K562 (cell line): Measurements from ENCODE around the gene CTSW. TPM values are rescaled to one million over a fixed set of nuclear protein-coding genes. Genes with fewer than 3 reads are reported as not detected.
A peak's percentile ranks its signal among the peaks of the same experiment; 100 is the strongest.

Source experiments
- BRD4 ChIP-seq: fragments of 200-600 bp; sonication (generic); IDR thresholded peaks from 2 replicates; pipeline ENCODE4 v1.6.1; 2017; ENCODE audit warnings: inconsistent platforms
- CREB1 ChIP-seq, 2 experiments: sonication (generic) in 1 of 2; formaldehyde crosslinking in 1 of 2; IDR thresholded peaks; 2 replicates each; pipeline versions ENCODE4 v1.6.1 to v1.8.0; 2012 to 2022; ENCODE audit warnings: inconsistent platforms in 1 of 2, mild to moderate bottlenecking in 1 of 2, missing genetic modification reagents in 1 of 2, moderate library complexity in 1 of 2
- DNMT1 ChIP-seq: fragments of 450-650 bp; IDR thresholded peaks from 2 replicates; pipeline ENCODE4 v1.6.1; 2016; ENCODE audit warnings: antibody characterized with exemption, mild to moderate bottlenecking
- FIP1L1 ChIP-seq: fragments of 200-400 bp; formaldehyde crosslinking; IDR thresholded peaks from 2 replicates; pipeline ENCODE4 v1.6.1; 2018; ENCODE audit warnings: mild to moderate bottlenecking, low read depth, low read length; ENCODE audit not compliant: poor library complexity, severe bottlenecking
- GTF2B ChIP-seq: IDR thresholded peaks from 2 replicates; pipeline ENCODE4 v1.6.1; 2011; ENCODE audit not compliant: insufficient read length; ENCODE audit errors: extremely low read depth
- HEY1 ChIP-seq: fragments of 250-450 bp; sonication (Bioruptor Pico); IDR thresholded peaks from 2 replicates; pipeline ENCODE4 v1.5.0; 2020; ENCODE audit warnings: mild to moderate bottlenecking, moderate library complexity, borderline replicate concordance
- POLR2B ChIP-seq: fragments of 450-650 bp; IDR thresholded peaks from 2 replicates; pipeline ENCODE4 v1.6.1; 2018; ENCODE audit warnings: low read depth; ENCODE audit not compliant: partially characterized antibody
- POLR2G ChIP-seq: fragments of 200-400 bp; formaldehyde crosslinking; IDR thresholded peaks from 2 replicates; pipeline ENCODE4 v1.6.1; 2017; ENCODE audit warnings: low read depth, mild to moderate bottlenecking, antibody characterized with exemption, low read length, moderate library complexity
- SUPT5H ChIP-seq: fragments of 450-650 bp; IDR thresholded peaks from 2 replicates; pipeline ENCODE4 v1.6.1; 2016
- TAF9B ChIP-seq: fragments of 450-650 bp; IDR thresholded peaks from 2 replicates; pipeline ENCODE4 v1.6.1; 2018; ENCODE audit warnings: mild to moderate bottlenecking; ENCODE audit not compliant: partially characterized antibody
- TAL1 ChIP-seq: fragments of 450-650 bp; IDR thresholded peaks from 2 replicates; pipeline ENCODE4 v1.6.1; 2016; ENCODE audit warnings: mild to moderate bottlenecking
- TFAP4 ChIP-seq: sonication (generic); formaldehyde crosslinking; IDR thresholded peaks from 2 replicates; pipeline ENCODE4 v1.8.0; 2022; ENCODE audit warnings: missing genetic modification reagents, mild to moderate bottlenecking, moderate library complexity, borderline replicate concordance
- ZBTB8A ChIP-seq: fragments of 450-650 bp; IDR thresholded peaks from 2 replicates; pipeline ENCODE4 v1.6.1; 2018; ENCODE audit warnings: mild to moderate bottlenecking, moderate library complexity; ENCODE audit not compliant: partially characterized antibody
- ZNF133 ChIP-seq: fragments of 250-450 bp; sonication (Bioruptor Pico); IDR thresholded peaks from 2 replicates; pipeline ENCODE4 v1.4.0; 2020; ENCODE audit warnings: mild to moderate bottlenecking
- ZNF24 ChIP-seq: fragments of 450-650 bp; IDR thresholded peaks from 2 replicates; pipeline ENCODE4 v1.6.1; 2016
- ZSCAN32 ChIP-seq: fragments of 450-650 bp; formaldehyde crosslinking; IDR thresholded peaks from 2 replicates; pipeline ENCODE4 v1.4.0; 2020; ENCODE audit warnings: mild to moderate bottlenecking, moderate library complexity
- polyA plus RNA-seq, 8 experiments: library from polyadenylated mRNA; depleted of rRNA in 4 of 8; stranded (reverse) in 5 of 8; unstranded in 3 of 8; fragments of >200 nt; fragmentation: Nextera tagmentation in 2 of 8; fragmentation: Illumina TruSeq in 1 of 8; extraction: Ambion mirVana in 2 of 8; extraction: Trizol in 1 of 8; gene quantifications; 2 replicates each; pipeline versions ENCODE4 v1.2.1 to v1.2.3, GENCODE V29; 2011 to 2014; ENCODE audit warnings: inconsistent platforms in 1 of 8, missing spikeins in 1 of 8
- total RNA-seq, 7 experiments: library from RNA; depleted of rRNA in 6 of 7; stranded (reverse); fragments of >200 nt in 6 of 7; fragmentation: Illumina TruSeq in 2 of 7; extraction: Trizol in 2 of 7; gene quantifications; 2 replicates each; pipeline versions ENCODE4 v1.2.1 to v1.2.3, GENCODE V29; 2011 to 2021; ENCODE audit warnings: low replicate concordance in 1 of 7

CTSW gene
- total and polyA plus RNA-seq, 9 of the 15 experiments (the other 6 are each of a cell fraction or from before 2014, with no cell fraction given): 0.04 TPM; not detected in 8

- TF ChIP-seq GTF2B: no peak
- TF ChIP-seq TAL1: no peak
- no peak for TF ChIP-seq DNMT1
- TF ChIP-seq ZBTB8A: no peak
- TF ChIP-seq ZSCAN32 (CRISPR knock-in tag): no peak
- no peak for TF ChIP-seq BRD4
- no peak for TF ChIP-seq TFAP4 (CRISPR knock-in tag)
- TF ChIP-seq CREB1 (IDR thresholded peaks at IDR 0.05): no peak
- no peak for TF ChIP-seq CREB1 (CRISPR knock-in tag; IDR thresholded peaks at IDR 0.05)
- 0 out of 2 replicates have a peak, but pooled peaks have one; percentile 17 for TF ChIP-seq SUPT5H
- TF ChIP-seq TAF9B: no peak
- peak; percentile 78 for TF ChIP-seq POLR2G
- TF ChIP-seq FIP1L1: no peak
- no peak for TF ChIP-seq HEY1 (CRISPR knock-in tag)
- TF ChIP-seq ZNF133 (CRISPR knock-in tag): no peak
- TF ChIP-seq ZNF24: no peak
- peak; percentile 31 for TF ChIP-seq POLR2B
- TF ChIP-seq, all 486 proteins: peak for 12
Observed at GRCh38 chr11:65868076-65868667, 11.5 kb upstream of the CTSW start (continued).
